Fibroblast of the aortic adventitia (primary cell): ENCODE data around the gene KDELR3. TPM values are rescaled to one million over a fixed set of nuclear protein-coding genes. Genes with fewer than 3 reads are reported as not detected.

Experiments used
- DNase-seq: peaks from one replicate; pipeline ENCODE4 v3.0.0-alpha.2; 2010; ENCODE audit warnings: low read depth
- H3K4me3 ChIP-seq: 2 replicates; pipeline ENCODE4 v1.5.1; 2011; ENCODE audit warnings: low read depth, mild to moderate bottlenecking, control low read depth, low read length, moderate library complexity
- total RNA-seq: library from RNA; depleted of rRNA; stranded (reverse); fragments of >200 nt; gene quantifications from 2 replicates; pipeline ENCODE4 v1.2.3, GENCODE V29; 2012; ENCODE audit warnings: low replicate concordance
- TF ChIP-seq, protein P1 (sequence below): IDR thresholded peaks from 2 replicates; pipeline ENCODE4 v1.5.1; 2011; ENCODE audit warnings: mild to moderate bottlenecking, low read length, control low read depth, inconsistent platforms; ENCODE audit not compliant: insufficient read depth

KDELR3 gene
- total RNA-seq, 1 donor: 183 TPM

DNA sequence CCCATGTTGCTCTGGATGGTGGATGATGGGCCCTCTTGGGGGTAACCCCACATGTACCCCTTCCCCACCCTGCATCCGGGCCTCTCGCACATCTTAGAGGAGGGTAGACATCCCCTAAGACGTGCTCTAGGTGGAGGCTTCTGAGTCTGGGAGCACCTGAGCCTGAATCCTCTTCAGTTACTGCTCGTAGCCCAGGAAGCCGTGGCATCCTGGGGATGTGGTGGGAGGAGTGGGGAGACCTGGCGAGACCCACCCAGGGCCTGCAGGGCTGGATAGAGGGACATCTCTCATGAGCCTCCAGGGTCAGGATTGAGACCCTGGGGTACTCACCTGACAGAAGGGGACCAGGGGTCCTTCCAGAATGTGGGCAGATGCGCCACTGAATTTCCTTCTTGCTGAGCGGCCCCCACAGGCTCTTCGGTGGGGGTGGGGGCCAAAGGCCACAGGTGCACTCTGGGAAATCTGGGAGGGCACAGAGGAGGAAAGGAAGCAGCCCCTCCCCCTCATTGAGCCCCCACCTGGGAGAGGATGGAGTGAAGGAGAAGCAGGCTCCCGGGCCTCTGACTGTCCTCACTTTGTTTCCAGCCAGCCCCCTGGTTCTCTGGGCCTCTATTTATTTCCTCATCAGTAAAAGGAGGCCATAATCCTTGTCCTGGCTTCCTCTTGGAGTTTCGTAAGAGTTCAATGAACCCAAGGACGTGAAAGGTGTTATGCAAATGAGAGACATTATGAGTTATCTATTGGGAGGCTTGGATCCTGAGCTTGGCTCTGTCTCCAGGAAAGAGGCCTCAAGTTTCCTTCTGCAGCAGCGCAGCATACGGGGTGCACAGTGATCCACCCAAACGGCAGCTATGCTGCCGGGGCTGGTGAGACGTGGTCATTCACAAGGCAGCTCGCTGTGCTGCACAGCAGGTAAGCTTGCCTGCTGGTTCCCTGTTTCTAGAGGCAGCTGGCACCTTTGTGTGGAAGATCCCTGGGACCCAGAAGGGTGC lies 44.1 kb upstream of the KDELR3 start:
- DNase-seq: no peak
- TF ChIP-seq, protein P1, sequence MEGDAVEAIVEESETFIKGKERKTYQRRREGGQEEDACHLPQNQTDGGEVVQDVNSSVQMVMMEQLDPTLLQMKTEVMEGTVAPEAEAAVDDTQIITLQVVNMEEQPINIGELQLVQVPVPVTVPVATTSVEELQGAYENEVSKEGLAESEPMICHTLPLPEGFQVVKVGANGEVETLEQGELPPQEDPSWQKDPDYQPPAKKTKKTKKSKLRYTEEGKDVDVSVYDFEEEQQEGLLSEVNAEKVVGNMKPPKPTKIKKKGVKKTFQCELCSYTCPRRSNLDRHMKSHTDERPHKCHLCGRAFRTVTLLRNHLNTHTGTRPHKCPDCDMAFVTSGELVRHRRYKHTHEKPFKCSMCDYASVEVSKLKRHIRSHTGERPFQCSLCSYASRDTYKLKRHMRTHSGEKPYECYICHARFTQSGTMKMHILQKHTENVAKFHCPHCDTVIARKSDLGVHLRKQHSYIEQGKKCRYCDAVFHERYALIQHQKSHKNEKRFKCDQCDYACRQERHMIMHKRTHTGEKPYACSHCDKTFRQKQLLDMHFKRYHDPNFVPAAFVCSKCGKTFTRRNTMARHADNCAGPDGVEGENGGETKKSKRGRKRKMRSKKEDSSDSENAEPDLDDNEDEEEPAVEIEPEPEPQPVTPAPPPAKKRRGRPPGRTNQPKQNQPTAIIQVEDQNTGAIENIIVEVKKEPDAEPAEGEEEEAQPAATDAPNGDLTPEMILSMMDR: no peak
- no peak overlapping the region for H3K4me3 ChIP-seq

DNA sequence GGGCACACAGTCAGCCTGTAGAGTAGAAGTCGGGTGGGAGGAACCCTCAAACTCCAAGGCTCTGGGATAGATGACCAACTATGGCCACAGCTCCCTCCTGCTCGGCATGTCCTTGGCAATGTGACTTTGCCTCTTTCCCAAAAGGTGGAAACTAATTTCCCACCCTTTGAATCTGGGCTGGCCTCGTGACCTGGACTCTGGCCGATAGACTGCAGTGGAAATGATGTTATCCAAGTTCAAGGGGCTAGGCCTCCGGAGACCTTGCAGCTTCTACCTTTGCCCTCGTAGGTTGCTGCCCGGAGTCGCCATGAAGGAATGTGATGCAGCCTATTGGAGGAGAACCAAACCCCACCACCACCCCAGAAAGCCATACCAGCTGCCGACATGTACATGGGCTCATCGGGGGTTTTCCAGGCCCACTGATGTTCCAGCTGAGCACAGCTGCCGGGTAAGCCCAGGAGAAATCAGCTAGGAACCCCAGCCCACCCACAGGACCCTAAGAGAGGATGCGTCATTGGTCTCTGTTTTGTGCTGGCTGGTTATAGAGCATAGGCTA lies 43.3 kb upstream of the KDELR3 start:
- no peak overlapping the region for H3K4me3 ChIP-seq
- TF ChIP-seq, protein P1: no peak
- no peak for DNase-seq

DNA sequence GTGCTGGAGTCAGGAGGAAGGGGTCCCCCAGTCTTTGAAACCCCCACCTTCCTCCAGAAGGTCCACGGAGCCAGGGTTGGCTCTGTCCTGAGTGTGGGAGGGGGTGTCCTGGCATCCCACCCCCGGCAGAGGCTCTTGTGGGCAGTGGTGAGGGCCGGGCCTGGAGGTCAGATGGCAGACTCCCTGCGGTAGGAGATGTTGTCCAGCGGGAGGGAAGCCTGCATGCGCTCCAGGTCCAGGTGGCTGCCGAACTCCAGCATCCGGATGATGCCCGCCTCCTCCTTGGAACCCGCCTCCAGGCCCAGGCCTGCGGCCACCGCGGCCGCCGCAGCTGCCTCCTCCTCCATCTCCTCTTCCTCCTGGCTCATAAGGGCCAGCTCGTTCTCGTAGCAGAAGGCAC lies 41.3 kb upstream of the KDELR3 start:
- no peak for DNase-seq
- H3K4me3 ChIP-seq: no peak overlapping the region
- TF ChIP-seq, protein P1: no peak

DNA sequence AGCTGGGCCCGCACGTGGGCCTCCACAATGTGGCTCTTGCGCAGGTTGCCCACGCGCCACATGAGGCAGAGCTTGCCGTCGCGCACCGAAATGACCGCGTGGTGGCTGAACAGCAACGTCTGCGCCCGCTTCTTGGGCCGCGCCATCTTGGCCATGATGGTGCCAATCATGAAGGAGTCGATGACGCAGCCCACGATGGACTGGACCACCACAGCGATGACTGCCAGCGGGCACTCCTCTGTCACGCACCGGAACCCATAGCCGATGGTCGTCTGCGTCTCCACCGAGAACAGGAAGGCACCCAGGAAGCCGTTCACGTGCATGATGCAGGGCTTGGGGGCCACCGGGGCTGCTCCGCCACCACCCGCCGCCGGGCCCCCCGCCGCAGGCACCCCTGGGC lies 40.4 kb upstream of the KDELR3 start:
- TF ChIP-seq, protein P1: no peak
- no peak overlapping the region for H3K4me3 ChIP-seq
- no peak for DNase-seq

DNA sequence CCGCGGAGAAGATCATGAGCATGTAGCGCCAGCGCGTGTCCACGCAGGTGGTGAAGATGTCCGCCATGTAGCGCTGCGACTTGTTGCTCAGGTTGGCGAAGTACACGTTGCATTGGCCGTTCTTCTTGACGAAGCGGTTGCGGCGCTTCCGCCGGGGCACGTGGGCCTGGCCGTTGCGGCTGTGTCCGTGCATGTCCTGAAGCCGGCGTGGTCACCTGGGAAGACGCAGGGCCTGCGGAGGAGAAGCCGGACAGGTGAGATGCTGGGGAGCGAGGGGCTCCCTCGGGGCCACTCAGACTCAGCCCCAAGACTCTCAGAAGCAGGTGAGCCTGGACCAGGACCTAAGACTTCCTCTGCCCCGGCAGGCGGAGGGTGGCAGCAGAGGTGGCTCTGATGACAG lies 40.0 kb upstream of the KDELR3 start:
- TF ChIP-seq, protein P1: no peak
- H3K4me3 ChIP-seq: no peak overlapping the region
- no peak for DNase-seq

DNA sequence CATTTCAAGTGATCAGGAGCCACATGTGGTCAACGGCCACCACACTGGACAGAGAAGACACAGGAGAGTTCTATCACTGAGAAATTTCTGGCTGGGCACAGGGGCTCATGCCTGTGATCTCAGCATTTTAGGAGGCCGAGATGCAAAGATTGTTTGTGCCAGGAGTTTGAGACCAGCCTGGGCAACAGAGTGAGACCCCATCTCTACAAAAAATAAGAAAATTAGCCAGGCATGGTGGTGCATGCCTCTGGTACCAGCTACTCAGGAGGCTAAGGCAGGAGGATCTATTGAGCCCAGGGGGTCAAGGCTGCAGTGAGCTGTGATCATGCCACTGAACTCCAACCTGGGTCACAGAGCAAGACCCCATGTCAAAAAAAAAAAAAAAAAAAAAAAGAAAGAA lies 39.2 kb upstream of the KDELR3 start:
- H3K4me3 ChIP-seq: no peak overlapping the region
- TF ChIP-seq, protein P1: no peak
- DNase-seq: no peak
